Transverse colon (tissue), 4 donors: Measurements from ENCODE around the gene CHST15. TPM values are rescaled to one million over a fixed set of nuclear protein-coding genes. Genes with fewer than 3 reads are reported as not detected.

Experiments used
- DNase-seq: peaks from one replicate; pipeline ENCODE4 v3.0.0-alpha.2; 2019
- H3K27ac ChIP-seq, 4 donors: fragments of 200-600 bp; sonication (generic); 2 replicates each; pipeline ENCODE4 v1.5.1; 2016 to 2018; ENCODE audit warnings: inconsistent platforms in 4 of 4
- H3K27me3 ChIP-seq: fragments of 200-600 bp; sonication (generic); 2 replicates; pipeline ENCODE4 v1.5.1; 2017; ENCODE audit warnings: inconsistent platforms
- H3K36me3 ChIP-seq, 4 donors: fragments of 200-600 bp; sonication (generic); 2 replicates each; pipeline ENCODE4 v1.5.1; 2017 to 2019; ENCODE audit warnings: inconsistent platforms in 4 of 4
- H3K4me1 ChIP-seq, 4 donors: fragments of 200-600 bp; sonication (generic); 2 replicates each; pipeline ENCODE4 v1.5.1; 2017 to 2020; ENCODE audit warnings: inconsistent platforms in 4 of 4
- H3K4me3 ChIP-seq, 4 donors: fragments of 200-600 bp; sonication (generic); 1 replicate in 1 of 4; 2 replicates in 3 of 4; pipeline versions ENCODE4 v1.5.1 to v1.6.1; 2017 to 2019; ENCODE audit warnings: inconsistent platforms in 4 of 4
- H3K9me3 ChIP-seq, 2 donors: fragments of 200-600 bp; sonication (generic); 2 replicates each; pipeline ENCODE4 v1.5.1; 2017 to 2019; ENCODE audit warnings: inconsistent platforms in 2 of 2
- CTCF ChIP-seq, 5 experiments: fragments of 200-600 bp in 3 of 5; fragments of 450-650 bp in 2 of 5; sonication (generic) in 3 of 5; IDR thresholded peaks; 1 replicate in 2 of 5; 2 replicates in 3 of 5; pipeline ENCODE4 v1.5.1; 2016 to 2017; ENCODE audit warnings: antibody characterized with exemption in 5 of 5, inconsistent platforms in 3 of 5, mild to moderate bottlenecking in 2 of 5, moderate library complexity in 1 of 5
- EP300 ChIP-seq: sonication (generic); formaldehyde crosslinking; IDR thresholded peaks from one replicate; pipeline ENCODE4 v1.6.1; 2017; ENCODE audit warnings: antibody characterized with exemption, low read depth
- POLR2A ChIP-seq: fragments of 450-650 bp; IDR thresholded peaks from one replicate; pipeline ENCODE4 v1.6.1; 2016; ENCODE audit warnings: antibody characterized with exemption, mild to moderate bottlenecking, moderate library complexity
- POLR2AphosphoS5 ChIP-seq, 3 donors: sonication (generic); formaldehyde crosslinking; IDR thresholded peaks; one replicate each; pipeline ENCODE4 v1.6.1; 2016; ENCODE audit warnings: antibody characterized with exemption in 3 of 3
- WGBS, 2 donors: methylation state at CpG; one replicate each; pipeline ENCODE4 v1.1.5; 2018; ENCODE audit warnings: low coverage in 1 of 2; 5-methylcytosine and 5-hydroxymethylcytosine counted together
- in situ Hi-C, 4 donors: fragments of 200-750 bp; cut with MboI; loops; one replicate each; pipeline versions ENCODE4 v1.15.0 to v1.15.1; 2017; ENCODE audit warnings: low sequenced_read_pairs in 3 of 4, low pct_ligation_motif_present in 1 of 4, low pct_unique_long_range_greater_than_20kb in 1 of 4
- intact Hi-C: fragments of 100-400 bp; cut with DNase I; formaldehyde crosslinking; loops from one replicate; pipeline ENCODE4 v1.15.1; 2023; ENCODE audit warnings: low total_unique reads
- total RNA-seq, 4 donors: library from RNA; depleted of rRNA; stranded (reverse); fragments of >200 nt; gene quantifications; one replicate each; pipeline ENCODE4 v1.1.0, GENCODE V29; 2016

The CHST15 gene
- total RNA-seq, 4 donors from 2014 or later: 10.0 to 25.4 (median 16.0) TPM

GRCh38 chr10:124068929-124069328 is 24.5 kb downstream of the CHST15 start:
- in situ Hi-C loops (no loop called here), intact Hi-C loops (no loop called here)
- H3K36me3 ChIP-seq: no peaks in the 10 kb centered on the region
- TF ChIP-seq CTCF (IDR thresholded peaks at IDR 0.05): no peak
- TF ChIP-seq POLR2A: no peak
- no peak for TF ChIP-seq POLR2AphosphoS5 (IDR thresholded peaks at IDR 0.05)
- no peak for TF ChIP-seq EP300
- no peak overlapping the region for H3K4me3 ChIP-seq
- H3K27ac ChIP-seq: peak overlapping the region in 1 of 4 donors; percentile 63
- 44 to 91% methylated on average over 1 to 3 of the region's 3 CpGs for WGBS, 2 donors
- peaks cover 11 to 55% (median 17%) of the 10 kb centered on the region in 4 donors for H3K4me1 ChIP-seq
- no peaks in the 10 kb centered on the region for H3K9me3 ChIP-seq
- H3K27me3 ChIP-seq: peaks cover 20% of the 10 kb centered on the region
- DNase-seq: no peak

- Histone ChIP-seq H3K27me3 (peaks cover 20% of the 10 kb centered on the region), H3K4me3 (no peak overlapping the region), H3K9me3 (no peaks in the 10 kb centered on the region), H3K4me1 (peaks cover 11 to 61% (median 19%) of the 10 kb centered on the region in 4 donors), H3K36me3 (no peaks in the 10 kb centered on the region), H3K27ac (peak overlapping the region; percentile 20 to 72 (median 56))
- intact Hi-C loops: no loop called here
- WGBS, 2 donors: 83 to 100% methylated on average over 1 to 14 of the region's 14 CpGs
- DNase-seq: no peak
- no peak for TF ChIP-seq EP300
- no peak for TF ChIP-seq POLR2A
- no peak for TF ChIP-seq CTCF (IDR thresholded peaks at IDR 0.05)
- TF ChIP-seq POLR2AphosphoS5 (IDR thresholded peaks at IDR 0.05): no peak
- in situ Hi-C loops: no loop called here
Measured at GRCh38 chr10:124067825-124068400, 25.5 kb downstream of the CHST15 start.

- no peak overlapping the region for H3K4me3 ChIP-seq
- in situ Hi-C loops: no loop called here
- intact Hi-C loops: no loop called here
- H3K27ac ChIP-seq: peak overlapping the region; percentile 20 to 72 (median 56)
- H3K4me1 ChIP-seq: peaks cover 11 to 64% (median 19%) of the 10 kb centered on the region in 4 donors
- H3K9me3 ChIP-seq: no peaks in the 10 kb centered on the region
- no peak for DNase-seq
- TF ChIP-seq CTCF (IDR thresholded peaks at IDR 0.05): no peak
- no peak for TF ChIP-seq POLR2AphosphoS5 (IDR thresholded peaks at IDR 0.05)
- no peak for TF ChIP-seq EP300
- no peak for TF ChIP-seq POLR2A
- H3K36me3 ChIP-seq: no peaks in the 10 kb centered on the region
- WGBS, 2 donors: 50 to 76% methylated on average over 5 to 12 of the region's 12 CpGs
- peaks cover 20% of the 10 kb centered on the region for H3K27me3 ChIP-seq
Measured at GRCh38 chr10:124066781-124067714, 26.4 kb downstream of the CHST15 start.

DNA sequence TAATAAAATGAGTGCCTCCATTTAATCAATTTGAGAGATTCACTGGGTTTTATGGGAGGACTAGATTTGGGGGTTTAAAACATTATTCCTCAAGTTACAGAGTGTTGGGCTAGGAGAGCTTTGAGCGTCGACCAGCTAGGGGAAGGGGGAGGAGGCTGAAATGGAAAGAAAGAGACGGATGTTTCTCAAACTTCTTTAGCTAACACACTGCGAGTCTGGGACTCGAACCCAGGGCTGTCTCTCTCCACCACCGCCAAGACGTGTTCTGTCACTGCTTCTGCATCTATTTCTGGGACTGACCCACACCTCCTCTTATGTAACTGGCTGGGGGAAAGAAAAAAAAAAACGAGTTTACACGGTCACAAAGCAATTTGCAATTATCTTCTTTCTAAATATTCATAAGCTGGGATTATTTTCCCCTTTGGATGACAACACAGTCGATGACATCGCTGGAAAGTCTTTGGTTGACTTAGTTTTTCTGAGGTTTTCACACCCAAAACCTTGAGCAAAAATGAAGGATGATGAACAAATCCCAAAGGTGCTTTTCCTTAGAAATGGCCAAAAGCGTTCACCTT is 27.2 kb downstream of the CHST15 start:
- Histone ChIP-seq H3K27me3 (peaks cover 20% of the 10 kb centered on the region), H3K9me3 (no peaks in the 10 kb centered on the region), H3K36me3 (no peaks in the 10 kb centered on the region), H3K27ac (peak overlapping the region; percentile 2 to 72 (median 42)), H3K4me1 (peaks cover 11 to 59% (median 19%) of the 10 kb centered on the region in 4 donors), H3K4me3 (no peak overlapping the region)
- intact Hi-C loops (no loop called here), in situ Hi-C loops (no loop called here)
- TF ChIP-seq POLR2AphosphoS5 (IDR thresholded peaks at IDR 0.05): no peak
- TF ChIP-seq POLR2A: no peak
- no peak for TF ChIP-seq EP300
- no peak for TF ChIP-seq CTCF (IDR thresholded peaks at IDR 0.05)
- WGBS, 2 donors: 54% methylated on average over 7 to 12 of the region's 12 CpGs
- no peak for DNase-seq
